Stimulated activated CD8-positive, alpha-beta memory T cell treated with anti-CD3 and anti-CD28 coated beads, Interleukin-15, amount 100 ng/mL, for 24 hours (primary cell): ENCODE measurements around the gene BMP7.

Source experiments
- DNase-seq: peaks from one replicate; pipeline ENCODE4 v3.0.0-alpha.2; 2020; ENCODE audit warnings: low read depth

The BMP7 gene

GRCh38 chr20:57189713-57190112 is 76.7 kb downstream of the BMP7 start:
- no peak for DNase-seq

- DNase-seq: no peak
Observed at GRCh38 chr20:57188576-57189079, 77.8 kb downstream of the BMP7 start.

GRCh38 chr20:57188056-57188455 is 78.4 kb downstream of the BMP7 start:
- DNase-seq: no peak

- no peak for DNase-seq
Observed at GRCh38 chr20:57187068-57187634, 79.3 kb downstream of the BMP7 start.

- DNase-seq: no peak
Observed at GRCh38 chr20:57186192-57186591, 80.2 kb downstream of the BMP7 start.

GRCh38 chr20:57185188-57185743 is 81.2 kb downstream of the BMP7 start:
- no peak for DNase-seq

- no peak for DNase-seq
Observed at GRCh38 chr20:57183457-57184009, 82.9 kb downstream of the BMP7 start.

GRCh38 chr20:57181639-57182038 is 84.8 kb downstream of the BMP7 start:
- no peak for DNase-seq

GRCh38 chr20:57180954-57181353 is 85.5 kb downstream of the BMP7 start:
- no peak for DNase-seq

- DNase-seq: no peak
Observed at GRCh38 chr20:57180387-57180786, 86.1 kb downstream of the BMP7 start.

- DNase-seq: no peak
Observed at GRCh38 chr20:57179265-57179664, 87.2 kb downstream of the BMP7 start.

- DNase-seq: no peak
Observed at GRCh38 chr20:57178582-57179111, 87.8 kb downstream of the BMP7 start.

GRCh38 chr20:57177636-57178280 is 88.7 kb downstream of the BMP7 start:
- no peak for DNase-seq

GRCh38 chr20:57176842-57177241 is 89.6 kb downstream of the BMP7 start:
- DNase-seq: no peak

GRCh38 chr20:57175397-57176010 is 90.9 kb downstream of the BMP7 start:
- DNase-seq: no peak

- DNase-seq: no peak
Observed at GRCh38 chr20:57174737-57175136, 91.7 kb downstream of the BMP7 start.

GRCh38 chr20:57173986-57174385 is 92.5 kb downstream of the BMP7 start:
- DNase-seq: no peak

- DNase-seq: no peak
Observed at GRCh38 chr20:57173041-57173440, 93.4 kb downstream of the BMP7 start.

- DNase-seq: no peak
Observed at GRCh38 chr20:57170343-57170742, 96.1 kb downstream of the BMP7 start.

- DNase-seq: no peak
Observed at GRCh38 chr20:57169162-57169561, 97.3 kb downstream of the BMP7 start.

GRCh38 chr20:57167971-57168701 is 98.3 kb downstream of the BMP7 start:
- no peak for DNase-seq

GRCh38 chr20:57167292-57167655 is 99.2 kb downstream of the BMP7 start:
- no peak for DNase-seq
